Measurements from ENCODE around the gene HOXD4. TPM values are rescaled to one million over a fixed set of nuclear protein-coding genes. Genes with fewer than 3 reads are reported as not detected.
A peak's percentile ranks its signal among the peaks of the same experiment; 100 is the strongest.

HOXD4 gene
- total and polyA plus RNA-seq, 2 of the 4 experiments (the other 2 are of a cell fraction): not detected

- Histone ChIP-seq H3K4me3 (ENCODE audit: insufficient read depth, low read depth, low read length) (no peak overlapping the region), H3K18ac (ENCODE audit: low read depth, low read length) (no peak overlapping the region), H2BK20ac (ENCODE audit: low read depth, low read length) (no peak overlapping the region), H3K36me3 (ENCODE audit: control insufficient read depth, insufficient read depth, low read length) (no peaks in the 10 kb centered on the region), H2AK5ac (ENCODE audit: low read depth, low read length) (no peak overlapping the region), H3K56ac (ENCODE audit: extremely low read depth, insufficient read depth, low read length) (no peak overlapping the region), H3K27ac (ENCODE audit: insufficient read depth, low read length) (no peak overlapping the region), H3K9me3 (ENCODE audit: control insufficient read depth, insufficient read depth, low read length) (peaks cover 10% of the 10 kb centered on the region), H3K4me1 (ENCODE audit: control insufficient read depth, insufficient read depth, low read length) (no peaks in the 10 kb centered on the region), H2BK120ac (ENCODE audit: low read depth, low read length) (no peak overlapping the region), H3K9ac (ENCODE audit: low read depth, low read length) (no peak overlapping the region), H3K79me1 (ENCODE audit: low read depth in 1 of 2, low read length in 2 of 2) (no peaks in the 10 kb centered on the region), H3K23ac (ENCODE audit: low read depth, low read length) (no peak overlapping the region), H3K9me1 (ENCODE audit: insufficient read depth, low read length) (no peaks in the 10 kb centered on the region), H3K4ac (ENCODE audit: low read depth, low read length) (no peak overlapping the region), H4K5ac (ENCODE audit: low read depth, low read length) (no peak overlapping the region), H2AFZ (replicated peaks; ENCODE audit: low read length, poor library complexity) (peak overlapping the region; percentile 8), H4K8ac (ENCODE audit: low read depth in 2 of 2, low read length in 2 of 2) (no peak overlapping the region), H2BK15ac (ENCODE audit: low read depth, low read length) (no peak overlapping the region), H3K14ac (replicated peaks; ENCODE audit: low read depth, low read length) (no peak overlapping the region), H3K27me3 (ENCODE audit: control insufficient read depth, insufficient read depth, low read length) (peaks cover 91% of the 10 kb centered on the region), H4K20me1 (ENCODE audit: insufficient read depth, low read length) (no peaks in the 10 kb centered on the region), H2AK9ac (replicated peaks; ENCODE audit: low read depth, low read length, poor library complexity) (no peak overlapping the region), H2BK5ac (ENCODE audit: low read depth, low read length, poor library complexity, severe bottlenecking) (no peak overlapping the region), H4K91ac (ENCODE audit: insufficient read depth, low read depth, low read length) (no peak overlapping the region), H3K4me2 (ENCODE audit: low read depth, low read length) (no peak overlapping the region)
- intact Hi-C loops (cut with micrococcal nuclease): no loop called here
- BruUV-seq (replicated peaks): no TSS peak
- in situ Hi-C loops (cut with MboI; ENCODE audit: low sequenced_read_pairs): no loop called here
- ChIA-PET POLR2A (ENCODE audit: unreplicated experiment) (no interaction called here), CTCF (no interaction called here)
- dilution Hi-C loops (cut with HindIII; ENCODE audit: low sequenced_read_pairs, unreplicated experiment): no loop called here
- DNase-seq: no peak
- TF ChIP-seq SMC3 (IDR thresholded peaks at IDR 0.05; ENCODE audit: low read depth, low read length): no peak
- no peak for TF ChIP-seq RCOR1 (IDR thresholded peaks at IDR 0.05; ENCODE audit: insufficient replicate concordance, low read length)
- TF ChIP-seq MAZ (IDR thresholded peaks at IDR 0.05; ENCODE audit: borderline replicate concordance, low read depth, low read length): no peak
- no peak for TF ChIP-seq USF2 (IDR thresholded peaks at IDR 0.05; ENCODE audit: low read depth, low read length)
- no peak for TF ChIP-seq MAFK (IDR thresholded peaks at IDR 0.05; ENCODE audit: low read depth, low read length)
- no peak for TF ChIP-seq FOS (IDR thresholded peaks at IDR 0.05; ENCODE audit: low read depth, low read length)
- TF ChIP-seq ELK1 (IDR thresholded peaks at IDR 0.05; ENCODE audit: borderline replicate concordance, low read depth, low read length): no peak
- WGBS, 2 experiments (ENCODE audit: extremely low coverage in 2 of 2, insufficient read length in 1 of 2): 5% methylated on average over 11 of the region's 40 CpGs; no CpG with 5 or more reads in 1 of the 2 experiments
- ATAC-seq (ENCODE audit: low read depth): no peak
Observed at GRCh38 chr2:176112375-176113302, 38.7 kb upstream of the HOXD4 start.
